CD4-positive, alpha-beta T cell treated with Interleukin-15 for 4 hours (primary cell): ENCODE results near the gene TLR9.
"Not testable (repeated sequence)": the region's sequence is repeated elsewhere in the genome, so short reads cannot be mapped to it uniquely, and the experiment has no call there.

Experiments
- DNase-seq: peaks from one replicate; pipeline ENCODE4 v3.0.0-alpha.2; 2020; ENCODE audit warnings: low spot score

Gene TLR9

GRCh38 chr3:52225452-52226228 lies at the start of gene TLR9:
Gene TLR9 (minus strand): TSS chr3:52225645. CDS start chr3:52225529, 116 bp downstream.
- no peak for DNase-seq

GRCh38 chr3:52274781-52275180 lies 49.3 kb upstream of the TLR9 start:
- DNase-seq = not testable (repeated sequence)

- no peak for DNase-seq
Measured at GRCh38 chr3:52272831-52273230, 47.4 kb upstream of the TLR9 start.

GRCh38 chr3:52272172-52272571 lies 46.7 kb upstream of the TLR9 start:
- DNase-seq = not testable (repeated sequence)

GRCh38 chr3:52270252-52270754 lies 44.9 kb upstream of the TLR9 start:
- DNase-seq = no peak

GRCh38 chr3:52269776-52270175 lies 44.3 kb upstream of the TLR9 start:
- DNase-seq = peak; percentile 59

GRCh38 chr3:52268036-52268435 lies 42.6 kb upstream of the TLR9 start:
- peak; percentile 78 for DNase-seq

- DNase-seq = no peak
Measured at GRCh38 chr3:52265387-52265786, 39.9 kb upstream of the TLR9 start.

GRCh38 chr3:52262447-52262846 lies 37.0 kb upstream of the TLR9 start:
- DNase-seq = no peak

- no peak for DNase-seq
Measured at GRCh38 chr3:52259448-52259847, 34.0 kb upstream of the TLR9 start.

GRCh38 chr3:52259035-52259434 lies 33.6 kb upstream of the TLR9 start:
- DNase-seq = no peak

- no peak for DNase-seq
Measured at GRCh38 chr3:52257911-52258310, 32.5 kb upstream of the TLR9 start.

GRCh38 chr3:52256622-52257021 lies 31.2 kb upstream of the TLR9 start:
- no peak for DNase-seq

GRCh38 chr3:52256159-52256558 lies 30.7 kb upstream of the TLR9 start:
- no peak for DNase-seq

GRCh38 chr3:52254608-52255007 lies 29.2 kb upstream of the TLR9 start:
- no peak for DNase-seq

GRCh38 chr3:52253314-52254304 lies 28.2 kb upstream of the TLR9 start:
- DNase-seq = peak; percentile 83

GRCh38 chr3:52250122-52250521 lies 24.7 kb upstream of the TLR9 start:
- no peak for DNase-seq

- no peak for DNase-seq
Measured at GRCh38 chr3:52249683-52250082, 24.2 kb upstream of the TLR9 start.

GRCh38 chr3:52248816-52249547 lies 23.5 kb upstream of the TLR9 start:
- no peak for DNase-seq

- no peak for DNase-seq
Measured at GRCh38 chr3:52248165-52248541, 22.7 kb upstream of the TLR9 start.

- no peak for DNase-seq
Measured at GRCh38 chr3:52247409-52248164, 22.1 kb upstream of the TLR9 start.
